SK-N-MC (cell line): ENCODE measurements around the gene E2F3.

ENCODE experiments used
- EZH2 ChIP-seq: fragments of 200-600 bp; sonication (generic); IDR thresholded peaks from one replicate; pipeline ENCODE4 v1.6.1; 2017; ENCODE audit warnings: antibody characterized with exemption
- POLR2AphosphoS5 ChIP-seq: IDR thresholded peaks from 2 replicates; pipeline ENCODE4 v1.6.1; 2012; ENCODE audit warnings: mild to moderate bottlenecking, low read depth, low read length, borderline replicate concordance

- no peak for TF ChIP-seq POLR2AphosphoS5
- TF ChIP-seq EZH2 = no peak
These were observed 73.3 kb downstream of the E2F3 start for GRCh38 chr6:20474874-20475542.
